Hippocampal formation (tissue), 2 donors: ENCODE measurements around the gene HTR7.
"Not testable (repeated sequence)": the region's sequence is repeated elsewhere in the genome, so short reads cannot be mapped to it uniquely, and the experiment has no call there.

Experiments used
- DNase-seq, 2 donors: peaks; one replicate each; lab custom pipeline; 2025; lab: John Stamatoyannopoulos, UW

Gene HTR7

DNA sequence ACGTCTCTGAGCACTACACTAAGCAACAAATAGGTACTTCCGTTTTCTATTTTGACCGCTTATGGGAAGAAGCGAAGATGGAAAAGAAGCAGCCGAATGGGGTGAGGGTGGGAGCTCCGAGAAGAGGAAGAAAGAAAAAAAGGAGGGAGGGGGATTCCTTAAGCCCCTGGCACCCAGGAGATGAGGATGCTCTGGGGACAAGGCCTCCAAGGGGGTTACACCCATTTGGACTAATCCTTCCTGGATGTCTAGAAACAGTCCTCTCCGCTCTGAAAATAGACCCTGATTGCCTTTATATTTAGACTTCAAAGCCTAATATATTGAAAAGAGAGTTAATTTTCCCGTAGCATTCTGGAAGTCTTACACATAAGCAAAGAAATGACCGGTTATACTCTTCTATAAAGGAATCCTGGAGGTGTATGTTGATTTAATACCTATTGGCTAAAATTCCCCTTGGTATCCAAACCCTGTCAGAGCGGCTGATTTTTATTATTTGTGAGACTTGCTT lies 676 bp upstream of the HTR7 start:
- no peak for DNase-seq

DNA sequence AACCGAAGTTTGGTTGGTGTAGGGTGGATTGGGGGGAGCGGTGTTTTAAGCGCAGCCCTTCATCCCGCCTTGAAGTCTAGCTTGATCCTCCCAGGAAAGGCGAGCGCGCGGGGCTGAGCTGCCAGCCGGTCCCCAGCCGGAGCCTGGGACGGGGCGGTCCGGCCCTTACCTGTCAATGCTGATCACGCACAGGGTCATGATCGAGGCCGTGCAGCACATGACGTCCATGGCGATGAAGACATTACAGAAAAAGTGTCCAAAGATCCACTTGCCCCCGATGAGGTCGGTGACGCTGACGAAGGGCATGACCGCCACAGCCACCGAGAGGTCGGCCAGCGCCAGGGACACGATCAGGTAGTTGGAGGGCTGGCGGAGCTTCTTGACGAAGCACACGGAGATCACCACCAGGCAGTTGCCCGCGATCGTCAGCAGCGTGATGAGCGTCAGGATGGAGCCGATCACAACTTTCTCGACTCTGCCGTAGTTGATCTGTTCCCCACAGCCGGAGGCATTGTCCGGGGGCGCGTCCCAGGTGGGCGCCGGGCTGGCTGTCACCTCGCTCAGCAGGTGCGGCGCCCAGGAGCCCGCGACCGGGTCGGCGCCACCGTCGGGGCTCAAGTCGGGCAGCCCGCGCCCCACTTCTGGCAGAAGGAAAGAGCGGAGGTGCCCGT lies 740 bp downstream of the HTR7 start:
- no peak for DNase-seq

DNA sequence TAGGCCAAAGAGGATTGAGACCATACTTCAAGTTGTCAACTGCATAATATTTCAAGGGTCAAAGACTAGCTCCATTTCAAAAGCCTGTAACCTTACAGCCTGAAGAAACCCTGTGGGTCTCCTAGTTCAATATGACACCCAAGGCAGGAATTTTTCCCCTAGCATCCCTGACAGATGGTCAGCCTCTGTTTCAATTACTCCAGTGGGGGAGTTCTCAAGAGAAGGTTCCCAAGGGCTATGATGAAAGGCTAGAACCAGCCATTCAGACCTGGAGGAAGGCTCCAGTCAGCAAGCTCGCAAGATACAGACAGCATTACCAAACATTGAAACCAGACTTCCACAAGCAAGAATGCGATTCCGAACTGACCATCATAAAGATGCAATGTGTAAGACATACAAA lies 1.6 kb downstream of the HTR7 start:
- no peak for DNase-seq

DNA sequence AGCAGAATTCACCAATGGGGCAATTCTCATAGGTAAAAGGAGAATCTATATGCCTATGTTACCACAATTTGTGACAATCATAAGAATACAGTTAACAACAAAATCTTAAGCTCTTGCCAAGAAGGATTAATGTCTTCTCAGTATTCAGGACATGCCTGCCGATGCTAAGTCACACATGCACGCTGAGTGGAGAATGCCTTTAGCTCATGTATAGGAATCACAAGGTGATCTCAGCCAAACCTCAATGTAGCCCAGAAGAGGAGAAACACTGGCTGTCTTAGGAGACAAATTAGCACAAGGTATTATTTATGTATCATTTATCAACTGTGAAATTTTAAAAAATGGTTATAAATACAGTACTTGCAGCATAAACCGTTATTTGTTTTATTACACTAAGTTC lies 2.7 kb downstream of the HTR7 start:
- no peak for DNase-seq

DNA sequence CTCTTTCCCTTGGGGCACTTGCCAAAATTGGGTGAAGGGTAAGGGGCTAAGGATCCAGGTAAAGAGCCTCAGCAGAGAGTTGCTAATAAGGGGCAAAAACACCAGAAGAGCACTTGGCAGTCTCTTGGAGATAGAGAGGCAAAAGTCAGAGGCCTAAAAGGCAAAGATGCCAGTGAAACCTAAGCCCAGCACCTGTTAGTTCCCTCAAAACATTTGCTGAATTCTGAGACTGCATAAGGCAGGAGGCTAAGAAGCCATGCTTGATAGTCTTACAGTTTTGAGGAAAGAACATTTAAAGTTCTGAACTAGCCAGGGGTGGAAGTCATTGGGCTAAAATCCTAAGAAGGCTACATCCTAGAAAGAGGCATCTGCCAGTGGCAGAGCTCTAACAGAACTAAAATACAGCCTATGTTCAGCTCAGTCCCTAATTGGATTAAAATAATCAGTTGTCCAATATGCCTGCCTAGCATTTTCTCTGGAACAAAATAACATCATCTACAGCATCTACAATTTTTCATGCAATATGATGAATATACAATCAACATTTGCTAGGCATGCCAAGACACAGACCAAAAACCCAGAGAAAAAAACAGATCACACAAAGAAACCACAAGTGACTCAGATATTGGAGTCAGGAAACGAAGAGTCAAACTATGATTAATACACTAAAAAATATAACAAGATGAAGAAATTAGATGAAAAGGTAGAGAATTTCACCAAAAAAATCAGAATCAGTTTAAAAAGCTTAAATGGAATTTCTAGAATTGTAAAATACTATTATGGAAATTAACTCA lies 7.7 kb downstream of the HTR7 start:
- no peak for DNase-seq

DNA sequence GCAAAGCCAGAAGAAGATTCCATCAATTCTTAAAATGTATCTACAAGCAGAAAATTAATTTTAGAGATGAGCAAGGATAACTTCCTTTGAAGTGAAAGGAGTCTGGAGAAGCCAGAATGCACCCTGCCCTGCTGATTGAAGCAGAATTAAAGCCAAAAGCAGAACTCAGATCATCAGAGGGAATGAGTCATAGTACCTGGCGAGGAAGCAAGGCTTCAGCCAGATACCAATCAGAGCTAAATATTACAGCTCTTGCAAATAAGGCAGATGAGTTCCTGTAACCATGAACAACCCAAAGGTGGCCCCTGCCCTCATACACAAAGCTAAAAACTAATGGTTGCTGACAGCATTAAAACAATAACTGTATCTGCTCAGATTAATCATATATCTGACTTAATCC lies 10.4 kb downstream of the HTR7 start:
- DNase-seq, result no peak

DNA sequence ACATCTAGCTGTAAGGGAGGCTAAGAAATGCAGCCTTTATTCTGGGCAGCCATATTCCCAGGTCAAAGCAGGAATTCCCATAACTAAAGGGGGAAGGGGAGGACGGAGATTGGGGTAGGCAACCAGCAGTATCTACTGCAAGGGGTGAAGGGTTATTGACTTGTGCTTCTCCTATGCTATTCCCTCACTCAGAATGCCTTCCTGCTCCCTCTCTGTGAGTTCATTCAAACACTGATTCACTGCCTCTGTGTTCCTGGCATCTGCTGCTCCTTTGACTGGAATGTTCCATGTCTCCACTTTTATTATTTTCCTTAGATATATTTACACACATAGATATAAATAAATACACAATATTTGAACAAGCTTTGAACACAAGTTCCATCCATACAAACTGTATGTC lies 11.1 kb downstream of the HTR7 start:
- DNase-seq, result no peak

DNA sequence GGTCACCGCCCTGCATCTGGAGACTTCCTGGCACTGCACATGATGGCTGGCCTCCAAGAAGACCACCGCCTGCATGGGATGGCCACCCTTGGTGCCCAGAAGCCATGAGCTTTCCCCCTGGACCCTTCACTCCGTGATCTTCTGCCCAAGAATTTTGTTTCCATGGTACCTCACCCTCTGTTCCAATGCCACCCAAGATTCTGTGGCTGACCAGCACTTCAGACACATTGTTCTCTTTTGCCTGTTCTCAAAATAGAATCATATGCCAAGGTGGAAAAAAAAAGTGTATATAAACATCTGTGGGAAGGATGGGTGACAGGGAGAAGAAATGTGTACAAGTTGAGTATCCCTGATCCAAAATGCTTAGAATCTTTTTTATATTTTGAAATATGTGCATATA lies 12.1 kb downstream of the HTR7 start:
- no peak for DNase-seq

DNA sequence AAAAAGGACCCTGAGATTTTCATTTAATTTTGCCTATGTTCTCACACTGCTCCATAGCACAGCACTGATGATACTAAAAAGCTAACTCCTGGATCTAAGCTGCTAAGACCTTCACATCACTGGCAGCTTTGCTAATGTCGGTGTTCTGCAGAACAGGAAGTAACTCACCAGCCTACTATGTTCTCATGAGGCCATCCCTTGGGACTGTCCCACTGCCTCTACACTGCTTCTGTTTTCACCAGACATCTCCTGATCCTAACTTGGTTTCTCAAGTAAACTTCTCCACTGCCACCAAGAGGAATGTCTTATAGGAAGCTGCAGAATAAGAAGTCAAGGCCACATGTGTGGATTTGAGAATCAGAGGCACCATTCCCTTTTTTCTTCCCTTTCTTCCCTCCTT lies 15.1 kb downstream of the HTR7 start:
- no peak for DNase-seq

DNA sequence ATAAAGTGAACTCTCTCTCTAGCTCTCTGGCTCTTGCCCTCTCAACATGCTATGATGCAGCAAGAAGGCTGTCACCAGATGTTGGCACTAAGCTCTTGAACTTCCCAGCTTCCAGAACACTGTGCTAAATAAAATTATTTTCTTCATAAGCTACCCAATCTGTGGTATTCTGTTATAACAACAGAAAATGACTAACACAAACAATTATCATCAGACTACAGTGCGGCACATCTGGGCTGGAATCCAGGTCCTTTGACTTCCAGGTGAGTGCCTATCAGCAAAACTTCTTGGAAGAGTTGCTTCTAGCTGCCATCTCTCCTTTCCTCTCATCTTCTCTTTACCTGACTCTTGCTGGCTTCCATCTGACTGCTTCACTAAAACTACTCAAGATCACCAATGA lies 20.4 kb downstream of the HTR7 start:
- no peak for DNase-seq

DNA sequence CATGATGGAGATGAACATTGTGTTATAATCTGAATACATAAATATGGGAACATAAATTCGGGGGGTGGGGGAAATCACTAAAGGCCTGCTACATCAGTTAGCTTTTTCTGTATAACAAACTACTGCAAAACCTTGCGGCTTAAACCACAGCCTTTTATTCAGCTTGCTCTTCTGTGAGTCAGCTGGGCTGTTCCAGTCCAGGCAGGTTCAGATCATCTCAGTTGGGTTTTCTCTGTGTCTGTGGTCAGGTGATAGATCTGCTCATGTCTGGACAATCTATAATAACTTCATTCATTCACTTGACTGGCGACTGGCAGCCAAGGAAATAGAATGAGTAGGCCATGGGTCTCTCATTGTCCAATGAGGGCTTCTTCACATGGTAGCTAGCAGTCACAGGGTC lies 23.5 kb downstream of the HTR7 start:
- no peak for DNase-seq

DNA sequence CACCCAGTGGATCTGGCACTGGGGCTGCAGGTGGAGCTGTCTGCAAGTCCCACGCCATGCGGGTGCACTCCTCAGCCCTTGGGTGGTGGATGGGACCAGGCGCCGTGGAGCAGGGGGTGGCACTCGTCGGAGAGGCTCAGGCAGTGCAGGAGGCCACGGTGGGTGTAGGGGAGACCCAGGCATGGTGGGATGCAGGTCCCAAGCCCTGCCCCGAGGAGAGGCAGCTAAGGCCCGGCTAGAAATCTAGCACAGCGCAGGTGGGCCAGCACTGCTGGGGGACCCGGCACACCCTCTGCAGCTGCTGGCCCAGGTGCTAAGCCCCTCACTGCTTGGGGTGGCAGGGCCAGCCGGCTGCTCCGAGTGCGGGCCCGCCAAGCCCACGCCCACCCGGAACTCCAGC lies 25.7 kb downstream of the HTR7 start:
- no peak for DNase-seq

DNA sequence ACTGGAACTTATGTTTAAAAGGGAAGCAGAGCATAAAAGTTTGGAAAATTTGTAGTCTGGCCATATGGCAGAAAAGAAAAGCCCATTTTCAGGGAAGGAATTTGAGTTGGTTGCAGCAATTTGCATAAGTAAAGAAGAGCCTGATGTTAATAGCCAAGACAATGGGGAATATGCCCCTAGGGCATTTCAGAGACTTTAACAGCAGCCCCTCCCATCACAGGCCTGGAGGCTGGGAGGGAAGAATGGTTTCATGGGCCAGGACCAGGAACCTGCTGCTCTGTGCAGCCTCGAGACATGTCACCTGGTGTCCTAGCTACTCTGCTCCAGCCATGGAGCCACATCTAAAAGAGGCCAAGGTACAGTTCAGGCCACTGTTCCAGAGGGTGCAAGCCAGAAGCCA lies 35.3 kb downstream of the HTR7 start:
- no peak for DNase-seq

DNA sequence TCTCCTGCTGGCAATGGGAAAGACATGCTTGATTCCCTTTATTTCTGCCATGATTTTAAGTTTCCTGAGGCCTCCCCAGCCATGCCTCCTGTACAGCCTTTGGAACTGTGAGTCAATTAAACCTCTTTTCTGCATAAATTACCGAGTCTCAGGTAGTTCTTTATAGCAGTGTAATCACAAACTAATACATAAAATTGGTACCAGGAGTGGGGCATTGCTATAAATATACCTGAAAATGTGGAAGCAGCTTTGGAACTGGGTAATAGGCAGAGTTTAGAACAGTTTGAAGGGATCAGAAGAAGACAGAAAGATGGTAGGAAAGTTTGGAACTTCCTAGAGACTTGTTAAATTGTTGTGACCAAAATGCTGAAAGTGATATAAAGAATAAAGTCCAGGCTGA lies 36.0 kb downstream of the HTR7 start:
- DNase-seq, result not testable (repeated sequence)

DNA sequence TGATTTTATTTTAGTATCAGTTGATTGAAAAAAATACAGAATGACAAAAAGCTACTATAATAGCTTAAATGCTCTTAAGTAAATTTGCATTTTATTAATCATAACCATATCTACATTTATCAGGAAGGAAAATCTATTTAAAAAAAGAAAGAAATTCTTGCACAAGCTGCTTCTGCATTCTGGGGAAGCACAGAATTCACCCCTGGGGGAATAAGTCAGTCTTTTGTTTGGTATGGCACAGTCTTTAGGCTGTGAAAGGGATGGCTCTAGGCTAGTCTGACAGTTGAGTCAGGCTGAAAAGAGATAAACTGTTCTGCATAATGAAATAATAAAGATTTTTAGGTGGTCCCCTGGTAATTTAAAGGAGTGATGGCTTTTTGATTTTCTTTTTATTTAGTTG lies 37.9 kb downstream of the HTR7 start:
- DNase-seq, result no peak

DNA sequence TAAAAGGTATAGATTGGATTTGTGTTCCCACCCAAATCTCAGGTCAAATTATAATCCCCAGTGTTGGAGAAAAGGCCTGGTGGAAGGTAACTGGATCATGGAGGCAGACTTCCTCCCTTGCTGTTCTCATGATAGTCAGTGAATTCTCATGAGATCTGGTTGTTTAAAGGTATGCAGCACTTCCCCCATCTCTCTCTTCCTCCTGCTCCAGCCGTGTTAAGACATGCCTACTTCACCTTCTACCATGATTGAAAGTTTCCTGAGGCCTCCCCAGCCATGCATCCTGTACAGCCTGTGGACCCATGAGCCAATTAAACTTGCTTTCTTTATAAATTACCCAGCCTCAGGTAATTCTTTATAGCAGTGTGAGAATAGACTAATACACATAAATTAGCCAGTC lies 39.1 kb downstream of the HTR7 start:
- no peak for DNase-seq

DNA sequence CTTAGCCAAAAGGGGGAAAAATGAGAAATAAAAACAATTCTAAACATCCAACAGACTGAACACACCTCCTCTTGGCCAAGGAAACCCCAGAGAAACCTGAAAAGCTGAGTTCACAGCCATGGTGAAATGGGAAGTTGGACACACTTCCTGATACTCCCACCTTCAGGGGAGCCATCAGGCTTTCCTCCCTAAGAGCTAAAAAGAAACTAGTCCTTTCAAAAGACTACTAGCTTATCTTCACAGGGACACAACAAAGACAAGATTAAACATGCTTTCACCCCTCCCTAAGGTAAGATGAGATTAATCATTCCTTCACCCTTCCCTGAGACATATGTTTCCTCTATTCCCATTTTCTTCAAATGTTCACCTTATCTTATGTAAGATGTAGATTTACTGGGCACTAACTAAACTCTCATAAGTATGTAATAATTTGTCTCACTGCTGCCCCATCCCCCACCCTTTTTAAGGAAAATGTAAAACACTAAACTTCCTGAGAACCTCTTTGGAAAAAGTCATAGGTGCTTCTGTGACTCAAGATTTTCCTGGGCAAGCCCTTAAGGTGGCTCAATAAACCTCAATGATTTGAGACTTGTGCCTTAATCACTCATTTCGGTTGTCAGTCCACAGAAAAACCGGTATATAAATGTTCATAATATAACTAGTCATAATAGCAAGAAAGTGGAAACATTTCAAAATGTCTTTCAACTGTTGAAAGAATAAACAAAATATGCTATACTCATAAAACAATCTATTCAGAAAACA lies 40.5 kb downstream of the HTR7 start:
- no peak for DNase-seq

DNA sequence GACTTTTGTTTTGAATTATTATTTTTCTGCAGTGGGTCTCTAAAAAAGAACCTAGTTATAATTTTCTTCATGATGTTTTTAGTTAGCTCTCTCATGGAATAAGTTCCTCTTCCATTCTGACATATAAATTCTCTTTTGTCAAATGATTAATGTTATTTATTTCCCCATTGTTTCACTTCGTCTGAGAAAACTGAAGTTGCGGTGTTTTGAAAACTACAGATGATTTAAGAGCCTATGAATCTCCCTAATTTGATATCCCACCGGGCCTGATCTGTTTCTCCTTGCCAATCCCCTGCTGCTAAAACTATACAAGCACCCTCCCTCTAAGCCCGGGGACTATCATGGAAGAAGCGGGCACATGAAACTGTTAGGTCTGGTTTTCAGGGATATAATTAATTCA lies 41.4 kb downstream of the HTR7 start:
- DNase-seq, result no peak

DNA sequence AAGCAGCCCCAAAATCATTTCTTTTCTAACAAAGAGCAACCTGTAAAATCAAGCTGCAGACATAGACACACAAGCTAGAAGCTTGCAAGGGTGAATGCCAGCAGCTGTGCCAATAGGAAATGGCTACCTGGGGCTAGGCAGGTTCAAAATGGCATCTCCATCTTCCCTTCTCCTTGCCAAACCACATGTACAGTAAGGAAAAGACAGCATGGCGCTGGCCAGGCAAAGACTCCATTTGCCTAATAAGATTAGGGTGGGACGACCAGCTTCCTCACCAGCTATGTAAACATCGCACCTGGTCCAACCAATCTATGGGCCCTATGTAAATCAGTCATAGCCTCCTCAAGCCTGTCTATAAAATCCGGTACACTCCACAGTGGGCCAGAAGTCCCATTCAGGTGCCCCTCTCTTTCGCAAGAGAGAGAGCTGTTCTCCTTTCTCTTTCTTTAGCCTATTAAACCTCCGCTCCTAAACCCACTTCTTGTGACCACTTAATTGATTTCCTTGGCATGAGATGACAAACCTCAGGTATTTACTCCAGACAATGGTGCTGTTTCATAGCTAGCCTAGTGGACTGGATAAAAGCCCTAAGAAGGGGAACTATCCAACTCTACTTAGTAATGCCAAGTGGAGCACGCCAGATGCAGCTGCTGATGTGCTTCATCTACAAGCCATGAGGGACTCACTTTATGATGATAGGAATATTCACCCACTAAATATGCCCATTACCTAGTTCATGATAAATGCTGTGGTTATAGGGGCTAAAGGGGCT lies 44.1 kb downstream of the HTR7 start:
- no peak for DNase-seq

DNA sequence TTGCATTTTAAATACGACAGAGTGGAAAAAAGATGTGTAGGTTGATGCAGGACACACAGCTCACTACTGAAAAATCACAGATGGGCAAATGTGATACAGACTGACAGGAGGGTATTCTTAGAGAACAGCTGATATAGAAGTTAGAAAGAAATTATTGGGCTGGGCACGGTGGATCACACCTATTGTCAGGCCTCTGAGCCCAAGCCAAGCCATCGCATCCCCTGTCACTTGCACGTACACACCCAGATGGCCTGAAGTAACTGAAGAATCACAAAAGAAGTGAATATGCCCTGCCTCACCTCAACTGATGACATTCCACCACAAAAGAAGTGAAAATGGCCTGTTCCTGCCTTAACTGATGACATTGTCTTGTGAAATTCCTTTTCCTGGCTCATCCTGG lies 50.7 kb downstream of the HTR7 start:
- DNase-seq, result not testable (repeated sequence)

DNA sequence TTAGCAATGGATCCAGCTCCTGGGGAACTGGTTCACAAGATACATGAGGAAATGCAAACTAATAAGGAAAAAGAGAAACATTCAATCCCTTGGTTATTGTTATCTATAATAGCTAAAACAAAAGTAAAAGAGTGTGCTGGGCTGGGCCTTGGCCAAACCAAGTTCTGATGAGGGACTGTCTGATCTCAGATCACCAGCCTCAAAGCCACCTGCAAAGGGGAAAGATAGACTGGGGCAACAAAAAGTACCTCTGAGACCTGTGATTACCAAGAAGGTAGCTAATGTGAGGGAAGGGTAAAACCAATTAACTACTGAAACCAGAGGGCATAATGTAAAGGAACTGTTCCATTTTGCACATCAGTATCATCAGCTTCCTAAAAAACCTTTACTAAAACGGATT lies 51.2 kb downstream of the HTR7 start:
- no peak for DNase-seq

DNA sequence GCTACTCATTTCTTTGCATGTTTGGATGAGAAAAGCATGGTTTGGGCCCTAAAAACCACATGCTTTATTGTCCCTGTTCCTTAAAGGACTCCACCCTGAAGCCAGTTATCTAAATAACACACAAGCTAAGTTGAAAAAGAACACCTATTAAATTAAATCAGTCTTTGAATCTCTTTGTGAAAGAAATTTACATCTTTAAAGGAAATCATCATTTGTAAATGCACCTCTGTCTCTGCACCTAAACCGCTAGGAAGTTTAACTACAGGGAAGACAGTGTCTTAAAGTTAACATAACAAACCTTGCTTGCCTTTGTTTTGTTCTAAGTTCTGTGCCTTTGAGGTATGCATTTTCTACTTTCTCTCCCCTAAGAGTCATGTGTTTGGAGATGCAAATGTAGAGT lies 52.6 kb downstream of the HTR7 start:
- no peak for DNase-seq
